ENCODE data around the gene AMPH. TPM values are rescaled to one million over a fixed set of nuclear protein-coding genes. Genes with fewer than 3 reads are reported as not detected.

Gene AMPH
- total RNA-seq, 6 donors from 2014 or later: 0.61 to 25.1 (median 2.5) TPM

DNA sequence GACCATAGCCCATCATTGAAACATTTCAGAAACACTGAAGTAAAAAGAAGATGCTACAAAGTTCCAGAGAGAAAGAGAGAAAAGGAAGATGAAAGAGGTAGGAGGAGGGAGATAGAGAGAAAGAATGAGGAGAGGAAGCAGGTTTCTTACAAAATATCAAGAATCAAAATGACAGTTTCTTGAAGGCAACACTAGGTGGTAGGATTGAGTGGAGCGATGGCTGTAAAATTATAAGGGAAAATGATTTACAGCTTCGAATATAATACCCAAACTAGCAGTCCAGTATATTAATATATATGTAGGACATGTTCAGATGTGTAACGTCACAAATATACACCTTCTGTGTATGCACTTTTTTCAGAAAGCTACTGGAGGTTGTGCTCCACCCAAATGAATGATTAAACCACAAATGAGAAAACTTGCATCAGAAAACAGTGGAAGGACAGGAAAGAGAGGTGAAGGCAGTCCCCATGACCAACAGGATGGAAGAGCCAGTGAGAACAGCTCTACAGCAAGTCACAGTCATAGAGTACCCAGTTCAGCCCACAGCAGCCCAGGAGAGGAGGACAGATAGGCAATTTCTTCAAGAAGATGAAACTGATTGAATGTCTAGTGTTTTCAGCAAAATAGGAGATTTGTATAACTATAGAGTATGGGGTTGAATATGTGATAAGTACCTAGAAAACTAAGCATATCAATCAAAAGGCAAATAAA is 206.3 kb downstream of the AMPH start:
- no peak overlapping the region for H3K27ac ChIP-seq
- H3K36me3 ChIP-seq: no peaks in the 10 kb centered on the region
- no peaks in the 10 kb centered on the region for H3K9me3 ChIP-seq
- TF ChIP-seq, protein P1, sequence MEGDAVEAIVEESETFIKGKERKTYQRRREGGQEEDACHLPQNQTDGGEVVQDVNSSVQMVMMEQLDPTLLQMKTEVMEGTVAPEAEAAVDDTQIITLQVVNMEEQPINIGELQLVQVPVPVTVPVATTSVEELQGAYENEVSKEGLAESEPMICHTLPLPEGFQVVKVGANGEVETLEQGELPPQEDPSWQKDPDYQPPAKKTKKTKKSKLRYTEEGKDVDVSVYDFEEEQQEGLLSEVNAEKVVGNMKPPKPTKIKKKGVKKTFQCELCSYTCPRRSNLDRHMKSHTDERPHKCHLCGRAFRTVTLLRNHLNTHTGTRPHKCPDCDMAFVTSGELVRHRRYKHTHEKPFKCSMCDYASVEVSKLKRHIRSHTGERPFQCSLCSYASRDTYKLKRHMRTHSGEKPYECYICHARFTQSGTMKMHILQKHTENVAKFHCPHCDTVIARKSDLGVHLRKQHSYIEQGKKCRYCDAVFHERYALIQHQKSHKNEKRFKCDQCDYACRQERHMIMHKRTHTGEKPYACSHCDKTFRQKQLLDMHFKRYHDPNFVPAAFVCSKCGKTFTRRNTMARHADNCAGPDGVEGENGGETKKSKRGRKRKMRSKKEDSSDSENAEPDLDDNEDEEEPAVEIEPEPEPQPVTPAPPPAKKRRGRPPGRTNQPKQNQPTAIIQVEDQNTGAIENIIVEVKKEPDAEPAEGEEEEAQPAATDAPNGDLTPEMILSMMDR (IDR thresholded peaks at IDR 0.05): no peak
- TF ChIP-seq POLR2AphosphoS5 (IDR thresholded peaks at IDR 0.05): no peak
- no peak for TF ChIP-seq EP300 (IDR thresholded peaks at IDR 0.05)
- no peak for TF ChIP-seq POLR2A (IDR thresholded peaks at IDR 0.05)
- DNase-seq: no peak
- H3K4me1 ChIP-seq: no peaks in the 10 kb centered on the region
- ATAC-seq (ENCODE audit: low FRiP score in 2 of 2): no peak
- no peaks in the 10 kb centered on the region for H3K27me3 ChIP-seq
- no peak overlapping the region for H3K4me3 ChIP-seq
- WGBS, 2 donors: 82 to 86% methylated on average over 3 of the region's 3 CpGs

DNA sequence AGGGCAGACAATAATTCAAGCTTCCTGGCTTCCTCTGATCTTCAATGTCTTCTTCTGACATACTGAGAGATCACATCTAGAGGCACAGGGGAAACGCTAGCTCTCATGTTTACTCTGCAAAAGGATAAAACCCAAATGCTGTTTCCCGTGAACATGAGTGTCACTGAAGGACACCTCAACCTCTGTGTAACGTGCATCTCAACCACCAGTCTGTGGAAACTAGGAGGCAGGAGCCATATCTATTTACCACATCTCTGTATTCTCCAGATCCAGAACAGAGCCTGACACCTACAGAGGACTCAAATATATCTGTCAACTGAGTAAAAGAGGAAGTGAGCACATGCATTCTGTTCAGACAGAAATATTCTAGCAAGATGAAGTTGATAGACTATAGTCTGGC is 217.4 kb downstream of the AMPH start:
- no peaks in the 10 kb centered on the region for H3K27me3 ChIP-seq
- 52 to 53% methylated on average over 3 of the region's 3 CpGs for WGBS, 2 donors
- DNase-seq: no peak
- H3K4me1 ChIP-seq: no peaks in the 10 kb centered on the region
- no peaks in the 10 kb centered on the region for H3K36me3 ChIP-seq
- TF ChIP-seq, protein P1 (IDR thresholded peaks at IDR 0.05): no peak
- TF ChIP-seq EP300 (IDR thresholded peaks at IDR 0.05) (no peak), POLR2A (IDR thresholded peaks at IDR 0.05) (no peak), POLR2AphosphoS5 (IDR thresholded peaks at IDR 0.05) (no peak)
- no peak overlapping the region for H3K4me3 ChIP-seq
- ATAC-seq (ENCODE audit: low FRiP score in 2 of 2): no peak
- no peaks in the 10 kb centered on the region for H3K9me3 ChIP-seq
- no peak overlapping the region for H3K27ac ChIP-seq

DNA sequence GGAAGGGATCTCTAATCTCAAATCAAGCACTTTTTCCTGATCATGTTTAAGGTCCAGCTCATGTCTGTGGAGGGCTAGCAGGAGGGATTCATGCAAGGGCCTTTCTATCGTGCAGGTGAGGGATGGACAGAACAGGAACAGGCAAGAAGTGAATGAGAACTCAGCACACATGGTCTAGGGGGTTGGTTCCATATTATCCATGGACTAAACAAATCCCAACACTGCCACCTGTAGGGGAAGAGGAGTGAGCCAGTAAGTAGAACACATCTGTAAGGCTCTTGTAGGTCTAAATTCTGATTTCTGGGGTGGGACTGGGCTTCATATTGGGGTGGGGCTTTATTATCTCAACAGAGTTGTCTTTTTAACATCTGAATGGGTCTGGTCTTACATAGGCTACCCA is 219.8 kb downstream of the AMPH start:
- 78 to 91% methylated on average over 1 of the region's 1 CpG for WGBS, 2 donors
- Histone ChIP-seq H3K27ac (no peak overlapping the region), H3K27me3 (no peaks in the 10 kb centered on the region), H3K9me3 (no peaks in the 10 kb centered on the region), H3K4me1 (no peaks in the 10 kb centered on the region), H3K36me3 (no peaks in the 10 kb centered on the region), H3K4me3 (no peak overlapping the region)
- DNase-seq (no peak), ATAC-seq (ENCODE audit: low FRiP score in 2 of 2) (no peak)
- TF ChIP-seq EP300 (IDR thresholded peaks at IDR 0.05) (no peak), POLR2AphosphoS5 (IDR thresholded peaks at IDR 0.05) (no peak), POLR2A (IDR thresholded peaks at IDR 0.05) (no peak)
- TF ChIP-seq, protein P1 (IDR thresholded peaks at IDR 0.05): no peak

DNA sequence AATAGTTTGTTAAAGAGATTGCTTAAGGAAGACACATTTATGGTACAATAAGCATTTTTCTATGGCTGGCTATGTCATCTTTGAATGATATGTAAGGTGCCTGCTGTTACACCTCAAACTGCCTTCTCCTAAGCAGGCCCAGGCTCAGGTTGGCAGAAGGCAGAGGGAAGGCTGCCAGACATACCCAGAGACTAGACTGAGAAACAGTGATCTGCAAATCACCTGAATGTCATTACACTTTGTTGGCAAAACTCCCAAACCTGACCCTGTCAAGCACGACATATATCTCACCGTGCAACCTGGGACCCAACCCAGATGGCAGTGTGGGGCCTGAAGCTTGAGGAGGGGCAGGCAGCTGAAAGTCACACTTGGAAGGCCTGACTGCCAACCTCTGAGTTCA is 221.1 kb downstream of the AMPH start:
- Histone ChIP-seq H3K36me3 (no peaks in the 10 kb centered on the region), H3K27me3 (no peaks in the 10 kb centered on the region), H3K4me1 (no peaks in the 10 kb centered on the region), H3K27ac (no peak overlapping the region), H3K4me3 (no peak overlapping the region), H3K9me3 (peaks cover 0 to 3% (median 0%) of the 10 kb centered on the region in 4 donors)
- ATAC-seq (ENCODE audit: low FRiP score in 2 of 2): no peak
- TF ChIP-seq, protein P1 (IDR thresholded peaks at IDR 0.05): no peak
- TF ChIP-seq POLR2AphosphoS5 (IDR thresholded peaks at IDR 0.05): no peak
- TF ChIP-seq EP300 (IDR thresholded peaks at IDR 0.05): no peak
- no peak for TF ChIP-seq POLR2A (IDR thresholded peaks at IDR 0.05)
- WGBS, 2 donors: 73% methylated on average over 2 of the region's 2 CpGs; no CpG with 5 or more reads in 1 of the 2 donors
- DNase-seq: no peak

- Histone ChIP-seq H3K9me3 (peaks cover 0 to 7% (median 0%) of the 10 kb centered on the region in 4 donors), H3K27me3 (no peaks in the 10 kb centered on the region), H3K4me3 (no peak overlapping the region), H3K36me3 (no peaks in the 10 kb centered on the region), H3K27ac (no peak overlapping the region), H3K4me1 (no peaks in the 10 kb centered on the region)
- DNase-seq (no peak), ATAC-seq (ENCODE audit: low FRiP score in 2 of 2) (no peak)
- WGBS, 2 donors: 85 to 87% methylated on average over 6 of the region's 6 CpGs
- no peak for TF ChIP-seq EP300 (IDR thresholded peaks at IDR 0.05)
- TF ChIP-seq POLR2AphosphoS5 (IDR thresholded peaks at IDR 0.05): no peak
- TF ChIP-seq, protein P1 (IDR thresholded peaks at IDR 0.05): no peak
- no peak for TF ChIP-seq POLR2A (IDR thresholded peaks at IDR 0.05)
Observed at GRCh38 chr7:38409531-38409930, 221.6 kb downstream of the AMPH start.

All from upper lobe of left lung (tissue), 6 donors.